Kidney (tissue), 14 donors: Measurements from ENCODE around the gene CRYGB. TPM values are rescaled to one million over a fixed set of nuclear protein-coding genes. Genes with fewer than 3 reads are reported as not detected.
"Not testable (repeated sequence)": the region's sequence is repeated elsewhere in the genome, so short reads cannot be mapped to it uniquely, and the experiment has no call there.

Experiments used
- DNase-seq, 5 donors: peaks; one replicate each; pipeline ENCODE4 v3.0.0-alpha.2; 2013 to 2020
- FAIRE-seq: peaks from 2 replicates; lab custom pipeline; 2012; peaks lifted over from hg19 to GRCh38; lab: Jason Lieb, UNC
- H3K27ac ChIP-seq, 2 donors: one replicate each; pipeline ENCODE4 v1.7.0; 2013; ENCODE audit warnings: low read depth in 2 of 2, low read length in 2 of 2, inconsistent platforms in 1 of 2
- H3K27me3 ChIP-seq: one replicate; pipeline ENCODE4 v1.7.1; 2013; ENCODE audit warnings: low read length, inconsistent platforms; ENCODE audit not compliant: control insufficient read depth, insufficient read depth
- H3K36me3 ChIP-seq, 3 donors: one replicate each; pipeline versions ENCODE4 v1.7.0 to v1.7.1; 2013; ENCODE audit warnings: low read length in 3 of 3, control low read depth in 1 of 3, inconsistent platforms in 1 of 3; ENCODE audit not compliant: insufficient read depth in 3 of 3, control insufficient read depth in 2 of 3
- H3K4me1 ChIP-seq, 3 donors: one replicate each; pipeline versions ENCODE4 v1.7.0 to v1.7.1; 2013; ENCODE audit warnings: low read length in 3 of 3, inconsistent platforms in 1 of 3, low read depth in 1 of 3; ENCODE audit not compliant: control insufficient read depth in 2 of 3, insufficient read depth in 2 of 3
- H3K4me3 ChIP-seq, 3 donors: one replicate each; pipeline versions ENCODE4 v1.7.0 to v1.8.1; 2013; ENCODE audit warnings: low read length in 3 of 3, control low read depth in 1 of 3, inconsistent platforms in 1 of 3
- H3K9ac ChIP-seq, 3 donors: one replicate each; pipeline versions ENCODE4 v1.7.0 to v1.7.1; 2013; ENCODE audit warnings: low read length in 3 of 3, control low read depth in 1 of 3, inconsistent platforms in 1 of 3
- H3K9me3 ChIP-seq, 3 donors: one replicate each; pipeline versions ENCODE4 v1.7.0 to v1.7.1; 2013; ENCODE audit warnings: low read length in 3 of 3, control low read depth in 1 of 3, inconsistent platforms in 1 of 3; ENCODE audit not compliant: control insufficient read depth in 2 of 3, insufficient read depth in 1 of 3
- intact Hi-C: fragments of 100-400 bp; cut with DNase I; formaldehyde crosslinking; loops from one replicate; pipeline ENCODE4 v1.11.1; 2022
- polyA plus RNA-seq: library from polyadenylated mRNA; stranded (reverse); fragments of 350-450 nt; fragmentation: Illumina TruSeq; extraction: RNeasy Lipid Tissue Mini Kit (QIAGEN cat#74804); gene quantifications from one replicate; pipeline ENCODE4 v1.2.3, GENCODE V29; 2014; ENCODE audit warnings: low read depth, low replicate concordance; ENCODE audit not compliant: insufficient read depth
- total RNA-seq: library from RNA; stranded (reverse); fragmentation: NEBNext Ultra II Directional; extraction: Animal tissue kit (Norgen Biotek cat#: 25700); gene quantifications from one replicate; pipeline ENCODE4 v1.2.1, GENCODE V29; 2021
- TF ChIP-seq, protein P1 (sequence below): IDR thresholded peaks from 3 replicates; pipeline ENCODE4 v1.5.1; 2012; ENCODE audit warnings: mild to moderate bottlenecking, moderate library complexity, borderline replicate concordance; ENCODE audit not compliant: insufficient read depth; ENCODE audit errors: extremely low read depth
- donor health status: control.
- donor health status: control.
- donor health status: control.
- donor health status: control.
- donor health status: control.
- donor health status: DM: yes; HTN: yes; CAD: no.
- donor health status: Normal renal cell carcinoma (clear cell type).

Gene CRYGB
- total and polyA plus RNA-seq, 2 donors from 2014 or later: not detected

DNA sequence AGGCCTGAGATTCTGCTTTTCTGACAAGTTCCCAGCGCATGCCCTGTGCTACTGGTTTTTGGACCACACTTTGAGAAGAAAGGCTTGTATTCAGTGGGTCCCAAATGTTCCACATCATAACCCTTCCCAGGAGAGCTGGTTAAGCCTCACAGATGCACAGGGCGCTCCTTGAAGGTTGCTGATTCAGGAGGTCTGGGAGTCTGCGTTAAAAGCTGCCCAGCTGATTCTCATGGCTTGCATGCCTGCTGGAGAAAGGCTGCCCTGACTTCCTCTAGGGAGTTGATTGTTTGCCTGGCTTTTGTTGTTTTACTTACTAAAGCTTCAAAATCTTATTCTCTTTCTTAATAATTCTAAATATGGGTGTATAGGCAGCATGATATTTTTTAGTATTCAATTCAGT lies 42.3 kb downstream of the CRYGB start:
- H3K4me3 ChIP-seq: no peak overlapping the region
- DNase-seq (no peak), FAIRE-seq (no peak)
- no peak overlapping the region for H3K9ac ChIP-seq
- H3K27ac ChIP-seq: no peak overlapping the region
- no peaks in the 10 kb centered on the region for H3K9me3 ChIP-seq
- no peaks in the 10 kb centered on the region for H3K4me1 ChIP-seq
- H3K27me3 ChIP-seq: no peaks in the 10 kb centered on the region
- TF ChIP-seq, protein P1, sequence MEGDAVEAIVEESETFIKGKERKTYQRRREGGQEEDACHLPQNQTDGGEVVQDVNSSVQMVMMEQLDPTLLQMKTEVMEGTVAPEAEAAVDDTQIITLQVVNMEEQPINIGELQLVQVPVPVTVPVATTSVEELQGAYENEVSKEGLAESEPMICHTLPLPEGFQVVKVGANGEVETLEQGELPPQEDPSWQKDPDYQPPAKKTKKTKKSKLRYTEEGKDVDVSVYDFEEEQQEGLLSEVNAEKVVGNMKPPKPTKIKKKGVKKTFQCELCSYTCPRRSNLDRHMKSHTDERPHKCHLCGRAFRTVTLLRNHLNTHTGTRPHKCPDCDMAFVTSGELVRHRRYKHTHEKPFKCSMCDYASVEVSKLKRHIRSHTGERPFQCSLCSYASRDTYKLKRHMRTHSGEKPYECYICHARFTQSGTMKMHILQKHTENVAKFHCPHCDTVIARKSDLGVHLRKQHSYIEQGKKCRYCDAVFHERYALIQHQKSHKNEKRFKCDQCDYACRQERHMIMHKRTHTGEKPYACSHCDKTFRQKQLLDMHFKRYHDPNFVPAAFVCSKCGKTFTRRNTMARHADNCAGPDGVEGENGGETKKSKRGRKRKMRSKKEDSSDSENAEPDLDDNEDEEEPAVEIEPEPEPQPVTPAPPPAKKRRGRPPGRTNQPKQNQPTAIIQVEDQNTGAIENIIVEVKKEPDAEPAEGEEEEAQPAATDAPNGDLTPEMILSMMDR: no peak
- intact Hi-C loops: no loop called here
- H3K36me3 ChIP-seq: no peaks in the 10 kb centered on the region

DNA sequence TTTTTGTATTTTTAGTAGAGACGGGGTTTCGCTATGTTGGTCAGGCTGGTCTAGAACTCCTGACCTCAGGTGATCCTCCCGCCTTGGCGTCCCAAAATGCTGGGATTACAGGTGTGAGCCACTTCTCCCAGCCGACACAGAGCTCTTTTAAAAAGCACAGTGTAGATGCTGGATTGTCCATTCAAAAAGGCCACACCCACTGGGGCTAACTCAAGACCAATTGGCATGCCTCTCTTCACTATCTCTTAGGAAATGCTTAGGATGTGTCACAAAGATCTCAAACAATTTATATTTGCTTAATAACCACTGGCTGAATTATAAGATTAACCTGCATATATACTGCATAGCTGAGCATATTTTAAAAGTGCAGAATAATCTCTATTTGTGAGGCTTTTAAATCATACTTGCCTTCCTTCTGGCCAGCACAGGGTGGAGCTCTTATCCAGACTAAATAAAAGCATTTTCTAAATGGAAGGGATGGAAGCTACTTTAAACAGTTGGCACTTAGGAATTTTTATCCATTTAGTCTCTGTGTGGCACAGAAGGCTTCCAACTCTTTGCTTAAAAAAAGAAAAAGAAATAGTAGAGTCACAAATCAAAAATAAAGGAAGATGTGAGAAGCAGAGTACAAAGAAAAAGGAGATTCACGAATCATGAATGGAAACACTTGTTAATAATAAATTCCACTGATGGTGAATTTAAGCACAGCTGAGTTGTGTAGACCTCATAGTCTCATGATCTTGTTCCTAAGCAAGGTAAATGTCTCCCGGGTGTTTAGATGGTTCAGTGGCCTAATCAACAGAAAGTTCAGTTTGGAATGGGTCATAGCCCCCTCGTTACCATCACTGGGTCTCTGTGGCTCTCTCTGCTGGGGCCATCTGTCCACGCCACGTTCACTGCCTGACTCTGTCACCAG lies 44.0 kb downstream of the CRYGB start:
- Histone ChIP-seq H3K27ac (no peak overlapping the region), H3K4me3 (no peak overlapping the region), H3K27me3 (no peaks in the 10 kb centered on the region), H3K36me3 (no peaks in the 10 kb centered on the region), H3K4me1 (no peaks in the 10 kb centered on the region), H3K9me3 (no peaks in the 10 kb centered on the region), H3K9ac (no peak overlapping the region)
- FAIRE-seq (no peak), DNase-seq (peak in 2 of 5 donors; percentile 30 to 47)
- TF ChIP-seq, protein P1: peak; percentile 4
- intact Hi-C loops: no loop called here

DNA sequence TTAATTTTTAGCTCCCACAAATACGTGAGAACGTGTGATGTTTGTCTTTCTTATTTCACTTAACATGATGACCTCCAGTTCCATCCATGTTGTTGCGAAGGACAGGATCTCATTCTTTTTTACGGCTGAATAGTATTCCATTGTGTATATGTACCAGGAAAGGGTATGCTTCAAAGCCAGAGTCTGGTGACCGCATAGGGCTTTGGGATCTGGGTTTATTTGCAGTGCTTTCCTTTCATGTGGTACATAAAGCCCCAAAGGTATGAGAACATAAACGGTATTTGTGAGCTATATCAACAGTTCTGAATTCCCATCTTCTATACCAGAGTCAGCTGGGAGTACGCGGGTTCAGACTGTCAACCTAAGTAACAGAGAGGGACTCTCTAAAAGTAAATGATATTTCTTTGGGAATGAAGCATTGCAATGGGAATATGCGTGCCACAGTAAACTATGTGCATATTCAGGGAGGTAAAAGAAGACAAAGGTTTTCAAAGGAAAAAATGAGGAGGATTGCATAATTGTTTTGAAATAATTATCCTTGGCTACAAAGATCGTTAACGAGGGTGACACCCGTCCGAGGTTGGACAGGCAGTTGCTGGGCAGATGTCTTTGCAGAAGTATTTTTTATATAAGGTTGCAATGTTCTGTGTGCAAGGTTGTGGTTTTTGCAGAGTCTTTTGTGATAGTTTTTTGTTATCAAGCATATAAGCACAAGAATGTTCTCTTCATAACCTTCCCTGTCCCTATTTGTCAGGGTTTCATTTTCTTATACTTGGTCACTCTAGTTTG lies 46.1 kb downstream of the CRYGB start:
- no peaks in the 10 kb centered on the region for H3K36me3 ChIP-seq
- H3K27ac ChIP-seq: no peak overlapping the region
- FAIRE-seq (no peak), DNase-seq (no peak)
- no peaks in the 10 kb centered on the region for H3K27me3 ChIP-seq
- H3K4me1 ChIP-seq: no peaks in the 10 kb centered on the region
- intact Hi-C loops: no loop called here
- no peak overlapping the region for H3K4me3 ChIP-seq
- no peaks in the 10 kb centered on the region for H3K9me3 ChIP-seq
- TF ChIP-seq, protein P1: no peak
- no peak overlapping the region for H3K9ac ChIP-seq

DNA sequence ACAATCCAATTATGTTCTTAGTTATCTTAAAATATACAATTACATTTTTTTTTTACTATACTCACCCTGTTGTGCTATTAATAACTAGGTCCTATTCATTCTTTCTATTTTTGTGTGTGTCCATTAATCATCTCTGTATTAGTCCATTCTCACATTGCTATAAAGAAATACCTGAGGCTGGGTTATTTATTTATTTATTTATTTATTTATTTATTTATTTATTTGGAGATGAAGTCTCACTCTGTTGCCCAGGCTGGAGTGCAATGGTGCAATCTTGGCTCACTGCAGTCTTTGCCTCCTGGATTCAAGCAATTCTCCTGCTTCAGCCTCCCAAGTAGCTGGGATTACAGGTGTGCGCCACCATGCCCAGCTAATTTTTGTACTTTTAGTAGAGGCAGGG lies 47.3 kb downstream of the CRYGB start:
- H3K4me1 ChIP-seq, H3K36me3 ChIP-seq, intact Hi-C loops, H3K27me3 ChIP-seq, DNase-seq, H3K27ac ChIP-seq, H3K9ac ChIP-seq, FAIRE-seq, H3K9me3 ChIP-seq, H3K4me3 ChIP-seq: not testable (repeated sequence)
